Stimulated activated CD4-positive, alpha-beta T cell treated with anti-CD3 and anti-CD28 coated beads, Interleukin-2, amount 100 ng/mL, for 48 hours (primary cell): ENCODE measurements around the gene MSN.

Source experiments
- DNase-seq, 2 donors: peaks; one replicate each; pipeline ENCODE4 v3.0.0-alpha.2; 2020

MSN gene

GRCh38 chrX:65674204-65674893 lies 6.9 kb downstream of the MSN start:
- no peak for DNase-seq

- no peak for DNase-seq
Observed at GRCh38 chrX:65677954-65678469, 10.6 kb downstream of the MSN start.

- no peak for DNase-seq
Observed at GRCh38 chrX:65679071-65679540, 11.7 kb downstream of the MSN start.

- no peak for DNase-seq
Observed at GRCh38 chrX:65681810-65682209, 14.4 kb downstream of the MSN start.

- DNase-seq: no peak
Observed at GRCh38 chrX:65685112-65685511, 17.7 kb downstream of the MSN start.

- no peak for DNase-seq
Observed at GRCh38 chrX:65686236-65686635, 18.8 kb downstream of the MSN start.

GRCh38 chrX:65687367-65687766 lies 19.9 kb downstream of the MSN start:
- DNase-seq: no peak

DNA sequence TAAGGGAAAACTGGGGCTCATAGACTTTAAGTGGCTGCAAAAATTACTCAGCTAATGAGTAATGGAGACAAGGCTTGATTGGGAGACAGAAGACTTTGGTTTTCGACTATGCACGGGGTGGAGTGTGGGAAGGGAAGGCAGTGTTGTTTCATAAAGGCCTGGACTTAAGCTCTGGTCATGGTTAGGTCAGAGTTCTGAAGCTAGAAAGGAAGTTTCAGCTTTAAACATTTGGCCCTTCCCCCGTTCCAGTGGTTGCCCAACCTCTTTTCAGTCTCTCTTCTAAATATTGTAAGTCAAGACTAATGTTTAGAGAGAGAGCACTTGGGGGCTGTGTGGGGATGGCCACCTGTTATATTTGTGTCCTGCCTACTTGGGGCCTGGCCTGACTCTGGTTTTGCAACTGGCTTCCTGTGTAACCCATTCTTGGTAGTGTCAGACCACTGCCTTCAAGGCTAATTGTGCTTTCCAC lies 21.0 kb downstream of the MSN start:
- no peak for DNase-seq

GRCh38 chrX:65689377-65689776 lies 21.9 kb downstream of the MSN start:
- no peak for DNase-seq

DNA sequence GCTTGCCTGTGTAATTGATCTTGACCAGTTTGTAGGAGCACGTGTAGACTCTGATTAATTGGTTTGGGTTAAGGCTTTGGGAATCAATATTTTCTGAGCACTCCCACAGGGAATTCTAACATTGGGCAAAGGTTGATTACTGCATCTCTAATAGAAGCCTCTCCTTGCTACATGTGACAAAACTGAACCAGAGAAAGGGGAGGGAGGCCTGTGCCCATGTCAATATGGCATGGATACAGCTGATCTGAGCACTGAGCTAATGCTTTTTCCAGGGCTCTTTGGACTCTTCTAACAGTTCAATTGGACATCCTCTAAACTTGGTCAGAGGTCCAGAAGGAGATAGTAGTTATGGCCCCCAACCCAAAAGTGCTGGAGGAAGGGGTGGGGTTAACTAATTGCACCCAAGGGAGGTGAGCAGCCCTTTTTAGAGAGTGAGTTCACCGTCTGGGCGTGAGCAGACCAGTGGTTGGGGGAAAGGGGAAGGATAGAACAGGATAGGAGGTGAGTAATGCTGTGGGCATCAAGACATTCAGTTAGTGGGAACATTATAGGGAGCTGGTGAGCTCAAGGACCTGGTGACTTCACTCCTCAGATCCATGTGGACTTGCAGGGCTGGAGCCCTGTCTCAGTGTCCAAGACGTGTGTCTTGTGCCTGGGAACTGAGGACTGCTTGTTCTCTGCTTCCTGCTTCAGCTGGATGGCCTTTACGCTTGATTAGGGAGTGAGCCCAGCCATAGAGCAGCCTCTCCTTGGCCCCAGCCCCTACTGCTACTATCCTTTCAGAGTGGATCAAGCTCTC lies 22.8 kb downstream of the MSN start:
- DNase-seq: no peak

DNA sequence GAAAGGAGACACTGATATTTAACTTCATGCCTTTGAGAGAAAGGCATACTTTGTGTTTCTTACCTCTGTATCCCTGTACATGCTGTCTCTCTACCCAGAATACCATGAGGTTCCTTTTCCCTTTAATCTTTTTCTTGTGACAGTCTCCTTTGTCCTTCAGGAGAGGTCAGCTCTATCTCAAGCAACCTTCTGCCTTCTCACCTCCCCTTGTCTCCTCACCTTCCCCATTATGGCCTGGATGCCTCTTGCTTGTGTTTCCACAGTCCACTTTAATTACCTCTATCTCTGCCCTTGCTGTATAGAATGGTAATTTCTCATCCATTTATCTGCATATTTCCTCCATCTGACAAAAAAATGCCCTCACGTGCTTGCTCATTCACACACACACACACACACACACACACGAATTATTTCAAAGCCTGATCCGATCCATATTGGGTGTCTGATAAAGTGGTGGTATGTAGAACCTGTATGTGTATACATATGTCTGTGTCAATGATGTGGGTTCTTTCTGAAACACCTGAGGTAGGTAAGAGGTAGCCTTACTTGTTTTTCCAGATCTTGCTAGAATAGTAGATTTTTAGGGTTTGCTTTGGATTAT lies 28.5 kb downstream of the MSN start:
- no peak for DNase-seq

DNA sequence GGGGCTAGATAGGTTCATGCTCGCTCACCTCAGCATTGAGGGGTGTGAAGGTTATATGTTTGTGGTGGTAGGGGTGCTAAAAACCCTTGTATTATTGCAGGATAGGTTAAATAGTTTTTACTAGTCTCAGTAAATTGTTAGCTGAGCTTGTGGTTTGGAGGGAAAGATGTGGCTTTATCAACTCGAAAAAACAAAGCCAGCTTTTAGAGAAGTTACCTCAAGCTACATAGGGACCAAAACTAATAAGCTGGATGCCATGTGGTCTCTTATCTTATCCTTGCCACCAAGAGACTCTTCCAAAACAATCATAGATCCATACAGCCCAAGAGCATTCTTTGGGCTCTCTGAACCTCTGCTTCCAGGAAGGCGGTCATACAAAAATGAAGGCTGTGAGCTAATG lies 29.2 kb downstream of the MSN start:
- no peak for DNase-seq

DNA sequence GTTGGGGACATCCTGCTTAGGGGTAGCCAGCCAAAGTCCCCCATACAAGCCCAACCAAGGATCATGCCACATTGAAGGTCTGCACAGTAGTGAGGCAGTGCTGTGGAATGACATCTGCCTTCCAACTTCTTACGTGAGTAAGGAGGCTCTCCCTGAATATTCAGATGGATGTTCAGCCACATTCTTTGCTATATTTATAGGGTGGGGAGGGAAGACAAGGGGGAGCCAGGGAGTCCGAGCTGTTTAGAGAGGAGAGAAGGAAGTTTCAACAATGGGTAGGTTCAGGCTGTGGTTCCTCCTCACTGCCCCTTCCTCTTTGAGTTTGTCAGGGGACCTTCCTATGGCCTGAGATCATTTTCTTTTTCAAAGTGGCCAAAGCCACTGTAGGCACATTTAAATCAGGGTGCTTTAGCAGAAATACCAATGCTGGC lies 29.8 kb downstream of the MSN start:
- DNase-seq: no peak

GRCh38 chrX:65697915-65698796 lies 30.7 kb downstream of the MSN start:
- DNase-seq: peak; percentile 48 to 52

GRCh38 chrX:65702956-65703355 lies 35.5 kb downstream of the MSN start:
- no peak for DNase-seq

DNA sequence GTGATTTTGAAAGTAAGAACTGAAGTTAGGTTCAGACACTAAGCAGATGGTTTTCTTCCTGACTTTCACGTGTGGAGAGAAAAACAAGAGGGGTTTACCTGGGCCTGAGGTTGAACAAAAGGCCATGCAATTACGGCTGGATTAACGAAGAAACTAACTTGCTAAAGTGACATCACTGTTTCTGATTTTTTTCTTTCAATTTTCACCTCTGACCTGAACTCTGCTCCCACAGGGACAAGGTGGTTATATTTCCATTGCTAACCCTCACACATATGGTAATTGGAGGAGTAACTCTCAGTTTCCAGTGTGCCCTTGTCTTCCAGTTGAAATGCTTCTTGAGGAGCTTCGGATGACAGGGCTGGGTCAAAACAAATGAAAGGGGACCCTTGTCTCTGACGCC lies 38.0 kb downstream of the MSN start:
- no peak for DNase-seq

- peak in 1 of 2 donors; percentile 40 for DNase-seq
Observed at GRCh38 chrX:65706041-65706828, 38.8 kb downstream of the MSN start.

- DNase-seq: no peak
Observed at GRCh38 chrX:65707151-65707550, 39.7 kb downstream of the MSN start.

- no peak for DNase-seq
Observed at GRCh38 chrX:65712005-65712806, 44.8 kb downstream of the MSN start.

DNA sequence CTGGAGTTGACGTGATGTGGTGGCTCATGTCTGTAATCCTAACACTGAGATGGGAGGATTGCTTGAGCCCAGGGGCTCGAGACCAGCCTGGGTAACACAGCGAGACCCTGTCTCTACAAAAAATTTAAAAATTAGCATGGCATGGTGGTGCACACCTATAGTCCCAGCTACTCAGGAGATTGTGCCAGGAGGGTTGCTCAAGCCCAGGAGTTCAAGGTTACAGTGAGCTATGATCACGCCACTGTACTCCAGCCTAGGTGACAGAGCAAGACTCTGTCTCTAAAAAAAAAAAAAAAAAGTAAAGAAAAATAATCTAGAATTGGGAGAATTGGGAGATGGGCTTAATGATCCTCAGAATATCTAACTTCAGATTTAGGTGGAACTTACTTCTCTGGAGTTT lies 51.1 kb downstream of the MSN start:
- DNase-seq: no peak
